Fibroblast of lung (primary cell): ENCODE results near the gene MLPH. TPM values are rescaled to one million over a fixed set of nuclear protein-coding genes. Genes with fewer than 3 reads are reported as not detected.

Source experiments
- DNase-seq, 2 donors: peaks; one replicate each; pipeline versions ENCODE4 v3.0.0 to v3.0.0-alpha.2; 2010; ENCODE audit warnings: low read depth in 2 of 2
- H2AFZ ChIP-seq: 2 replicates; pipeline ENCODE4 v1.5.1; 2012; ENCODE audit warnings: low read length, control low read depth, inconsistent platforms
- H3K27ac ChIP-seq: 2 replicates; pipeline ENCODE4 v1.5.1; 2011; ENCODE audit warnings: low read length, control low read depth; ENCODE audit not compliant: insufficient read depth
- H3K27me3 ChIP-seq: 2 replicates; pipeline ENCODE4 v1.5.1; 2011; ENCODE audit warnings: mild to moderate bottlenecking, low read length; ENCODE audit not compliant: control insufficient read depth, insufficient read depth
- H3K36me3 ChIP-seq: 2 replicates; pipeline ENCODE4 v1.5.1; 2011; ENCODE audit warnings: low read length; ENCODE audit not compliant: control insufficient read depth, insufficient read depth
- H3K4me1 ChIP-seq: 2 replicates; pipeline ENCODE4 v1.5.1; 2011; ENCODE audit warnings: low read length; ENCODE audit not compliant: control insufficient read depth, insufficient read depth; ENCODE audit errors: extremely low read depth
- H3K4me2 ChIP-seq: 2 replicates; pipeline ENCODE4 v1.5.1; 2011; ENCODE audit warnings: low read length, control low read depth; ENCODE audit not compliant: insufficient read depth; ENCODE audit errors: extremely low read depth
- H3K4me3 ChIP-seq, 4 experiments: fragments of 200-600 bp in 1 of 4; sonication (generic) in 1 of 4; replicated peaks in 1 of 4; 2 replicates each; pipeline ENCODE4 v1.5.1; 2011 to 2016; ENCODE audit warnings: low read length in 4 of 4, low read depth in 3 of 4, mild to moderate bottlenecking in 3 of 4, control low read depth in 2 of 4, inconsistent platforms in 1 of 4, mixed read lengths in 1 of 4; ENCODE audit not compliant: insufficient read depth in 1 of 4; ENCODE audit errors: control extremely low read depth in 1 of 4
- H3K79me2 ChIP-seq: 2 replicates; pipeline ENCODE4 v1.5.1; 2012; ENCODE audit warnings: mild to moderate bottlenecking, low read length, inconsistent platforms; ENCODE audit not compliant: control insufficient read depth, insufficient read depth
- H3K9ac ChIP-seq: 2 replicates; pipeline ENCODE4 v1.5.1; 2011; ENCODE audit warnings: mild to moderate bottlenecking, low read length, control low read depth; ENCODE audit not compliant: insufficient read depth
- H3K9me3 ChIP-seq: 2 replicates; pipeline ENCODE4 v1.5.1; 2012; ENCODE audit warnings: low read depth, low read length; ENCODE audit not compliant: control insufficient read depth, insufficient read depth
- H4K20me1 ChIP-seq: 2 replicates; pipeline ENCODE4 v1.5.1; 2011; ENCODE audit warnings: low read length; ENCODE audit not compliant: control insufficient read depth, insufficient read depth; ENCODE audit errors: extremely low read depth
- EZH2 ChIP-seq: IDR thresholded peaks from 2 replicates; pipeline ENCODE4 v1.5.1; 2012; ENCODE audit warnings: low read length, control low read depth, mild to moderate bottlenecking; ENCODE audit errors: missing control alignments
- polyA plus RNA-seq, 2 donors: library from polyadenylated mRNA; depleted of rRNA in 1 of 2; stranded (reverse) in 1 of 2; unstranded in 1 of 2; fragments of >200 nt; gene quantifications; 2 replicates each; pipeline ENCODE4 v1.2.1, GENCODE V29; 2011 to 2012; ENCODE audit warnings: missing spikeins in 1 of 2
- total RNA-seq: library from RNA; depleted of rRNA; stranded (reverse); fragments of >200 nt; gene quantifications from 2 replicates; pipeline ENCODE4 v1.2.1, GENCODE V29; 2014
- TF ChIP-seq, protein P1 (sequence below), 2 donors: IDR thresholded peaks in 1 of 2; conservative IDR thresholded peaks in 1 of 2; 1 replicate in 1 of 2; 2 replicates in 1 of 2; pipeline ENCODE4 v1.5.1; 2011 to 2012; ENCODE audit warnings: low read length in 2 of 2, control low read depth in 1 of 2, inconsistent platforms in 1 of 2, low read depth in 1 of 2, mild to moderate bottlenecking in 1 of 2

The MLPH gene
- total and polyA plus RNA-seq, 2 donors (not counting 1 experiment from before 2014, with no cell fraction given): 3.1 to 10.7 TPM

DNA sequence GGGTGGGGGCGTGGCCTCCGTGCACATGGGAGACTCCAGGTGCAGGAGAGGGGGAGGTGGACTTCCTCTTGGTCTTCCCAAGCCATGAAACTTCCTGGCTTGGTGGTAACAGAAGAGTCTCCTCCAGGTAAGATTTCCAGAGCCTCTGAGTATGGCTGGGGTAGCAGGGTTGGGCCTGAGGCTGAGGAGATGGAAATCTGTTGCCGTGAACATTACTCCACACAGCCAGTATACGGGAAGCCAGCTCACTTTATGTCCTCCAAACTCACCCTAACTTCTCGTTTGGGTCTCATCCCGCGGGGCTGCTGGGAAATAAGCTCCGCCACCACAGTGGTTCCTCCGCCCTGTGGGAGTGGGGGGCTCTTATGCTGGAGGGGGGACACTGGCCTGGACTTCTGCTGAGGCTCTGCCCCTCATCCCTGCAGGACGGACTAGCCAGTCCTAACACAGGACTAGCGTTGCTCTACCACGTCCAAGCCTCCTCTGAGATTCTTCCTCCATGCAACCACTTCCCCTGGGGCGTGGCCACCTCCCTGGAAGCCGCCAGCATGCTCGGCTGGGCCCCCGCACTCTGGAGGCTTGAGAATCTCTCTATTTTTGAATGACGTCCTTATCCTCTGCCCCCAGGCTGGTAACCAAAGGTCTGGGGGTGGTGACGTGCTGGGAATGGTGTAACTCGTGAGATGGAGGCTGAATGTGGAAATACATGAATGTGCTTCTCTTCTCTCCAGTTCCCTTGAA lies 104.3 kb downstream of the MLPH start:
- no peak overlapping the region for H3K27ac ChIP-seq
- H3K4me3 ChIP-seq: no peak overlapping the region
- H2AFZ ChIP-seq: no peak overlapping the region

DNA sequence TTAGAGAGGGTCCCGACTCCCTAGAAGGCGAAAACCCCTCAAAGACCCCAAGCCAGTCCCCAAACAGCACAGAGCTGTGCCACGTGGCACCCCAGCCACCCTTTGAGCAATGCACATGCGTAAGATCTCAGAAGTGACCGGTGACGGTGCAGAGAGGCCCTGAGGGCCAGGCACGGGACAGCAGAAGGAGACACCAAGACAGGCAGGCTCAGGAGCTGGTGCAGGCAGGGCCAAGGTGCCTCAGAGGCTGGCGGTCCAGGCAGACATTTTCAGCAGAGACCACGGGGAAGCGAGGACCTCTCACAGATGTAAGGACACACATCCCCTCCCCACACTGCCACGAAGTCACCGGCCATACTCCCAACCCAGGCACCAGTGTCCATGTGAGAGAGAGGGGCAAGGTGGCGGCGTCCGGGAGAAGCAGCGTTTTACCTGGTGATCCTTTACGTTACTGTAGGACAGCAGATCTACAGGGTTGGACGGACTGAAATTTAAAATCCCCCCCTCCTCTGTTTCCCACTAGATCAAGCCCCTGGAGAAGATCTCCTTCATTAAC lies 105.5 kb downstream of the MLPH start:
- no peak for DNase-seq
- H3K9me3 ChIP-seq: no peaks in the 10 kb centered on the region
- TF ChIP-seq, protein P1, sequence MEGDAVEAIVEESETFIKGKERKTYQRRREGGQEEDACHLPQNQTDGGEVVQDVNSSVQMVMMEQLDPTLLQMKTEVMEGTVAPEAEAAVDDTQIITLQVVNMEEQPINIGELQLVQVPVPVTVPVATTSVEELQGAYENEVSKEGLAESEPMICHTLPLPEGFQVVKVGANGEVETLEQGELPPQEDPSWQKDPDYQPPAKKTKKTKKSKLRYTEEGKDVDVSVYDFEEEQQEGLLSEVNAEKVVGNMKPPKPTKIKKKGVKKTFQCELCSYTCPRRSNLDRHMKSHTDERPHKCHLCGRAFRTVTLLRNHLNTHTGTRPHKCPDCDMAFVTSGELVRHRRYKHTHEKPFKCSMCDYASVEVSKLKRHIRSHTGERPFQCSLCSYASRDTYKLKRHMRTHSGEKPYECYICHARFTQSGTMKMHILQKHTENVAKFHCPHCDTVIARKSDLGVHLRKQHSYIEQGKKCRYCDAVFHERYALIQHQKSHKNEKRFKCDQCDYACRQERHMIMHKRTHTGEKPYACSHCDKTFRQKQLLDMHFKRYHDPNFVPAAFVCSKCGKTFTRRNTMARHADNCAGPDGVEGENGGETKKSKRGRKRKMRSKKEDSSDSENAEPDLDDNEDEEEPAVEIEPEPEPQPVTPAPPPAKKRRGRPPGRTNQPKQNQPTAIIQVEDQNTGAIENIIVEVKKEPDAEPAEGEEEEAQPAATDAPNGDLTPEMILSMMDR (conservative IDR thresholded peaks at IDR 0.05 in 1 of 2, IDR thresholded peaks at IDR 0.05 in 1 of 2; ENCODE audit: low read depth in 1 of 2, low read length in 2 of 2): no peak
- TF ChIP-seq EZH2: no peak
- H3K4me3 ChIP-seq: no peak overlapping the region
- peaks cover 2% of the 10 kb centered on the region for H3K4me1 ChIP-seq
- H3K79me2 ChIP-seq: no peaks in the 10 kb centered on the region
- no peaks in the 10 kb centered on the region for H3K36me3 ChIP-seq
- no peaks in the 10 kb centered on the region for H4K20me1 ChIP-seq
- no peak overlapping the region for H3K4me2 ChIP-seq
- H3K9ac ChIP-seq: no peak overlapping the region
- H3K27me3 ChIP-seq: peaks cover under 1% of the 10 kb centered on the region
- no peak overlapping the region for H2AFZ ChIP-seq
- no peak overlapping the region for H3K27ac ChIP-seq

More for the DNA sequence above, 104.3 kb downstream of the MLPH start:
- no peak overlapping the region for H3K4me2 ChIP-seq
- H3K9ac ChIP-seq: no peak overlapping the region
- no peaks in the 10 kb centered on the region for H3K36me3 ChIP-seq
- no peaks in the 10 kb centered on the region for H4K20me1 ChIP-seq
- no peak for TF ChIP-seq EZH2
- TF ChIP-seq, protein P1 (conservative IDR thresholded peaks at IDR 0.05 in 1 of 2, IDR thresholded peaks at IDR 0.05 in 1 of 2; ENCODE audit: low read depth in 1 of 2, low read length in 2 of 2): no peak
- peaks cover 3% of the 10 kb centered on the region for H3K27me3 ChIP-seq
- no peaks in the 10 kb centered on the region for H3K79me2 ChIP-seq
- DNase-seq: no peak
- peaks cover 2% of the 10 kb centered on the region for H3K4me1 ChIP-seq
- no peaks in the 10 kb centered on the region for H3K9me3 ChIP-seq

DNA sequence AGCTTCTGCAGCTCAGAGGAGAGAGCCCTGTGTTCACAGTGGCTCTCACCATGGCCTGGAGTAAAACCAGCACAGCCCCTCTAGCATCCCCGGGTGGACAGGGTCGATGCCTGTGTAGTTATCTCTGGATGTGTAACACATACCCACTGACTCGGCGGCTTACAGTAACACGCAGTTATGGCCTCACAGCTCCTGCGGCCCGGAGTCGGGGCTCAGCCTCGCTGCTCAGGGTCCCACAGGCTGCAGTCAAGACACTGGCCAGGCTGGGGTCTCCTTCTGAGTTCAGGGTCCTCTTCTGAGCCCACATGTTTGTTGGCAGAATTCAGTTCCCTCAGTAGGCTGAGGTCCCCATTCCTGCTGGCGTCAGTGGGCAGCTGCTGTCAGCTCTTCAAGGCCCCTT lies 106.0 kb downstream of the MLPH start:
- no peaks in the 10 kb centered on the region for H3K79me2 ChIP-seq
- no peak overlapping the region for H3K4me3 ChIP-seq
- DNase-seq: no peak
- H3K9ac ChIP-seq: no peak overlapping the region
- no peaks in the 10 kb centered on the region for H3K36me3 ChIP-seq
- H3K4me1 ChIP-seq: peaks cover 2% of the 10 kb centered on the region
- no peak overlapping the region for H3K27ac ChIP-seq
- H3K27me3 ChIP-seq: no peaks in the 10 kb centered on the region
- H4K20me1 ChIP-seq: no peaks in the 10 kb centered on the region
- TF ChIP-seq EZH2: no peak
- no peak overlapping the region for H3K4me2 ChIP-seq
- H2AFZ ChIP-seq: no peak overlapping the region
- H3K9me3 ChIP-seq: no peaks in the 10 kb centered on the region
